ENCODE results near the gene FAM9C.
A peak's percentile ranks its signal among the peaks of the same experiment; 100 is the strongest.
"Not testable (repeated sequence)": the region's sequence is repeated elsewhere in the genome, so short reads cannot be mapped to it uniquely, and the experiment has no call there.

The FAM9C gene

GRCh38 chrX:13044441-13044840 lies at the start of gene FAM9C:
TSS of gene FAM9C (minus strand) at chrX:13044620. CDS start at chrX:13043789, 831 bp downstream.
- no peak for DNase-seq

GRCh38 chrX:13093529-13094140 lies 49.2 kb upstream of the FAM9C start:
- DNase-seq, result no peak

- peak; percentile 65 for DNase-seq
Observed at GRCh38 chrX:13092455-13092941, 48.1 kb upstream of the FAM9C start.

GRCh38 chrX:13091111-13091765 lies 46.8 kb upstream of the FAM9C start:
- no peak for DNase-seq

- no peak for DNase-seq
Observed at GRCh38 chrX:13090339-13091110, 46.1 kb upstream of the FAM9C start.

- no peak for DNase-seq
Observed at GRCh38 chrX:13090027-13090338, 45.6 kb upstream of the FAM9C start.

- DNase-seq, result no peak
Observed at GRCh38 chrX:13088156-13088487, 43.7 kb upstream of the FAM9C start.

- DNase-seq, result no peak
Observed at GRCh38 chrX:13087322-13088155, 43.1 kb upstream of the FAM9C start.

- not testable (repeated sequence) for DNase-seq
Observed at GRCh38 chrX:13086793-13087321, 42.4 kb upstream of the FAM9C start.

- DNase-seq, result no peak
Observed at GRCh38 chrX:13086076-13086475, 41.7 kb upstream of the FAM9C start.

- DNase-seq, result no peak
Observed at GRCh38 chrX:13085526-13085925, 41.1 kb upstream of the FAM9C start.

- no peak for DNase-seq
Observed at GRCh38 chrX:13084611-13085010, 40.2 kb upstream of the FAM9C start.

GRCh38 chrX:13083755-13084326 lies 39.4 kb upstream of the FAM9C start:
- not testable (repeated sequence) for DNase-seq

GRCh38 chrX:13082206-13083065 lies 38.0 kb upstream of the FAM9C start:
- DNase-seq, result no peak

- no peak for DNase-seq
Observed at GRCh38 chrX:13081395-13082205, 37.2 kb upstream of the FAM9C start.

GRCh38 chrX:13080128-13080795 lies 35.8 kb upstream of the FAM9C start:
- DNase-seq, result no peak

- no peak for DNase-seq
Observed at GRCh38 chrX:13078739-13079444, 34.5 kb upstream of the FAM9C start.

GRCh38 chrX:13077168-13077567 lies 32.7 kb upstream of the FAM9C start:
- no peak for DNase-seq

GRCh38 chrX:13076176-13076961 lies 31.9 kb upstream of the FAM9C start:
- no peak for DNase-seq

Data from activated CD4-positive, alpha-beta T cell treated with anti-CD3 and anti-CD28 coated beads for 1 hour (primary cell).